ENCODE data around the gene JUNB. TPM values are rescaled to one million over a fixed set of nuclear protein-coding genes. Genes with fewer than 3 reads are reported as not detected.

Gene JUNB
- total and polyA plus RNA-seq, 2 of the 13 experiments (the other 11 are each of a cell fraction or from before 2014, with no cell fraction given) = 7.7 to 8.2 TPM

GRCh38 chr19:12792051-12792852, 966 bp downstream of the JUNB start (continued):
- TF ChIP-seq MBD4 (IDR thresholded peaks at IDR 0.05; ENCODE audit: borderline replicate concordance, low read length) (no peak), SPEN (CRISPR knock-in tag; IDR thresholded peaks at IDR 0.05; ENCODE audit: low read depth) (peak; percentile 69), SETDB1 (CRISPR knock-in tag; IDR thresholded peaks at IDR 0.05; ENCODE audit: borderline replicate concordance) (no peak), ZSCAN29 (CRISPR knock-in tag; conservative IDR thresholded peaks at IDR 0.05) (no peak), SAFB2 (CRISPR knock-in tag; IDR thresholded peaks at IDR 0.05; ENCODE audit: borderline replicate concordance, low read depth) (peak; percentile 37; the same call in 1 of the 2 replicates), KDM6A (CRISPR knock-in tag; IDR thresholded peaks at IDR 0.05; ENCODE audit: low read depth) (no peak), ZBTB1 (CRISPR knock-in tag; IDR thresholded peaks at IDR 0.05; ENCODE audit: borderline replicate concordance) (no peak), NCOA5 (CRISPR knock-in tag; IDR thresholded peaks at IDR 0.05) (0 out of 2 replicates have a peak, but pooled peaks have one; percentile 35), MED1 (CRISPR knock-in tag; IDR thresholded peaks at IDR 0.05) (peak; percentile 60), ZSCAN30 (CRISPR knock-in tag; IDR thresholded peaks at IDR 0.05) (no peak), DNMT1 (CRISPR knock-in tag; IDR thresholded peaks at IDR 0.05) (peak; percentile 78; the same call in 1 of the 2 replicates), MTA3 (CRISPR knock-in tag; IDR thresholded peaks at IDR 0.05) (no peak), ZNF704 (CRISPR knock-in tag; IDR thresholded peaks at IDR 0.05; ENCODE audit: borderline replicate concordance) (no peak), ZNF737 (CRISPR knock-in tag; IDR thresholded peaks at IDR 0.05; ENCODE audit: borderline replicate concordance) (no peak), PHF21A (CRISPR knock-in tag; IDR thresholded peaks at IDR 0.05) (peak; percentile 57), ZNF124 (CRISPR knock-in tag; IDR thresholded peaks at IDR 0.05) (no peak), RAD51 (IDR thresholded peaks at IDR 0.05; ENCODE audit: borderline replicate concordance) (peak; percentile 53; the same call in 1 of the 2 replicates), SIN3A (IDR thresholded peaks at IDR 0.05; ENCODE audit: borderline replicate concordance, low read depth, low read length) (0 out of 2 replicates have a peak, but pooled peaks have one; percentile 46), FOXM1 (CRISPR knock-in tag; IDR thresholded peaks at IDR 0.05) (no peak), ZSCAN25 (CRISPR knock-in tag; IDR thresholded peaks at IDR 0.05) (no peak), STAT5B (CRISPR knock-in tag; IDR thresholded peaks at IDR 0.05) (no peak), JUN (CRISPR knock-in tag; IDR thresholded peaks at IDR 0.05) (0 out of 2 replicates have a peak, but pooled peaks have one; percentile 53), DMAP1 (CRISPR knock-in tag; IDR thresholded peaks at IDR 0.05) (no peak; the same call in 1 of the 2 replicates), REL (CRISPR knock-in tag; conservative IDR thresholded peaks at IDR 0.05) (no peak)
- TF ChIP-seq, protein P1, sequence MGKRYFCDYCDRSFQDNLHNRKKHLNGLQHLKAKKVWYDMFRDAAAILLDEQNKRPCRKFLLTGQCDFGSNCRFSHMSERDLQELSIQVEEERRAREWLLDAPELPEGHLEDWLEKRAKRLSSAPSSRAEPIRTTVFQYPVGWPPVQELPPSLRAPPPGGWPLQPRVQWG (CRISPR knock-in tag; IDR thresholded peaks at IDR 0.05; ENCODE audit: borderline replicate concordance, low read depth) = no peak
- TF ChIP-seq, protein P2, sequence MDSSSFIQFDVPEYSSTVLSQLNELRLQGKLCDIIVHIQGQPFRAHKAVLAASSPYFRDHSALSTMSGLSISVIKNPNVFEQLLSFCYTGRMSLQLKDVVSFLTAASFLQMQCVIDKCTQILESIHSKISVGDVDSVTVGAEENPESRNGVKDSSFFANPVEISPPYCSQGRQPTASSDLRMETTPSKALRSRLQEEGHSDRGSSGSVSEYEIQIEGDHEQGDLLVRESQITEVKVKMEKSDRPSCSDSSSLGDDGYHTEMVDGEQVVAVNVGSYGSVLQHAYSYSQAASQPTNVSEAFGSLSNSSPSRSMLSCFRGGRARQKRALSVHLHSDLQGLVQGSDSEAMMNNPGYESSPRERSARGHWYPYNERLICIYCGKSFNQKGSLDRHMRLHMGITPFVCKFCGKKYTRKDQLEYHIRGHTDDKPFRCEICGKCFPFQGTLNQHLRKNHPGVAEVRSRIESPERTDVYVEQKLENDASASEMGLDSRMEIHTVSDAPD (CRISPR knock-in tag; IDR thresholded peaks at IDR 0.05) = 0 out of 2 replicates have a peak, but pooled peaks have one; percentile 40
- TF ChIP-seq, protein P3, sequence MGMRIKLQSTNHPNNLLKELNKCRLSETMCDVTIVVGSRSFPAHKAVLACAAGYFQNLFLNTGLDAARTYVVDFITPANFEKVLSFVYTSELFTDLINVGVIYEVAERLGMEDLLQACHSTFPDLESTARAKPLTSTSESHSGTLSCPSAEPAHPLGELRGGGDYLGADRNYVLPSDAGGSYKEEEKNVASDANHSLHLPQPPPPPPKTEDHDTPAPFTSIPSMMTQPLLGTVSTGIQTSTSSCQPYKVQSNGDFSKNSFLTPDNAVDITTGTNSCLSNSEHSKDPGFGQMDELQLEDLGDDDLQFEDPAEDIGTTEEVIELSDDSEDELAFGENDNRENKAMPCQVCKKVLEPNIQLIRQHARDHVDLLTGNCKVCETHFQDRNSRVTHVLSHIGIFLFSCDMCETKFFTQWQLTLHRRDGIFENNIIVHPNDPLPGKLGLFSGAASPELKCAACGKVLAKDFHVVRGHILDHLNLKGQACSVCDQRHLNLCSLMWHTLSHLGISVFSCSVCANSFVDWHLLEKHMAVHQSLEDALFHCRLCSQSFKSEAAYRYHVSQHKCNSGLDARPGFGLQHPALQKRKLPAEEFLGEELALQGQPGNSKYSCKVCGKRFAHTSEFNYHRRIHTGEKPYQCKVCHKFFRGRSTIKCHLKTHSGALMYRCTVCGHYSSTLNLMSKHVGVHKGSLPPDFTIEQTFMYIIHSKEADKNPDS (CRISPR knock-in tag; IDR thresholded peaks at IDR 0.05) = no peak

Measured in HepG2 (cell line).